Measurements from ENCODE around the gene PEX12. TPM values are rescaled to one million over a fixed set of nuclear protein-coding genes. Genes with fewer than 3 reads are reported as not detected.

PEX12 gene
- total RNA-seq, 1 donor from 2014 or later = 3.9 TPM

DNA sequence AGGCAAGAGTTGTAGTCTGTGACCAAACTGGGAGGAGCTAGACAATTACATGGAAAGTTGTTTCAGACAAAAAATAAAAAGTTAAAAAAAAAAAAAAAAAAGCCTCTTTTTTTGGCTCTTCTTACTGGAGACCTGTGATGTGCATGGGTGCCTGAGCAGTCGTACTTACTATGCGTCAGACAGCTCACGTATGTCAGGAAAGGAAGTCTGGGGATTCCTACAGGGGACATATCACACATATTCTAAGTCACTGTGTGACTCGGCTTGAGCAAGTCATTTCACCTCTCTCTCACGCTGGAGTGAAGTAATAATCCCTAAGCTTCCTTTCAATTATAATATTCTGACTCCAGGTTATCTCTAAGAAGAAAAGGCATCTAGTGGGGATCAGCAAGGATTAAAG, 23.7 kb downstream of the PEX12 start:
- Histone ChIP-seq H3K4me3 (ENCODE audit: insufficient read depth, low read depth, low read length) (no peak overlapping the region), H3K27me3 (ENCODE audit: insufficient read depth, low read length) (peaks cover 21% of the 10 kb centered on the region), H3K4me1 (ENCODE audit: insufficient read depth, low read length) (no peaks in the 10 kb centered on the region), H2AFZ (ENCODE audit: low read depth, low read length) (no peak overlapping the region), H3K79me2 (ENCODE audit: insufficient read depth, low read length) (no peaks in the 10 kb centered on the region), H3K9me3 (ENCODE audit: insufficient read depth, low read depth, low read length) (no peaks in the 10 kb centered on the region), H3K27ac (ENCODE audit: low read depth, low read length) (no peak overlapping the region), H3K36me3 (ENCODE audit: insufficient read depth, low read length) (no peaks in the 10 kb centered on the region), H3K4me2 (ENCODE audit: low read length) (no peak overlapping the region), H4K20me1 (ENCODE audit: insufficient read depth, low read length) (no peaks in the 10 kb centered on the region), H3K9ac (ENCODE audit: low read length) (no peak overlapping the region)
- Mint-ChIP-seq H3K27me3 (ENCODE audit: low read depth, unreplicated experiment) (peaks cover 21% of the 10 kb centered on the region), H3K36me3 (ENCODE audit: low read depth, unreplicated experiment) (no peaks in the 10 kb centered on the region), H3K4me1 (ENCODE audit: low read depth, unreplicated experiment) (no peaks in the 10 kb centered on the region), H3K9me3 (ENCODE audit: unreplicated experiment) (no peaks in the 10 kb centered on the region), H3K4me3 (ENCODE audit: unreplicated experiment) (no peak overlapping the region), H3K27ac (ENCODE audit: unreplicated experiment) (no peak overlapping the region)
- FAIRE-seq (no peak), DNase-seq (ENCODE audit: low read depth) (no peak)
- TF ChIP-seq EZH2 (IDR thresholded peaks at IDR 0.05; ENCODE audit: insufficient read depth, low read length) = no peak
- TF ChIP-seq, protein P1, sequence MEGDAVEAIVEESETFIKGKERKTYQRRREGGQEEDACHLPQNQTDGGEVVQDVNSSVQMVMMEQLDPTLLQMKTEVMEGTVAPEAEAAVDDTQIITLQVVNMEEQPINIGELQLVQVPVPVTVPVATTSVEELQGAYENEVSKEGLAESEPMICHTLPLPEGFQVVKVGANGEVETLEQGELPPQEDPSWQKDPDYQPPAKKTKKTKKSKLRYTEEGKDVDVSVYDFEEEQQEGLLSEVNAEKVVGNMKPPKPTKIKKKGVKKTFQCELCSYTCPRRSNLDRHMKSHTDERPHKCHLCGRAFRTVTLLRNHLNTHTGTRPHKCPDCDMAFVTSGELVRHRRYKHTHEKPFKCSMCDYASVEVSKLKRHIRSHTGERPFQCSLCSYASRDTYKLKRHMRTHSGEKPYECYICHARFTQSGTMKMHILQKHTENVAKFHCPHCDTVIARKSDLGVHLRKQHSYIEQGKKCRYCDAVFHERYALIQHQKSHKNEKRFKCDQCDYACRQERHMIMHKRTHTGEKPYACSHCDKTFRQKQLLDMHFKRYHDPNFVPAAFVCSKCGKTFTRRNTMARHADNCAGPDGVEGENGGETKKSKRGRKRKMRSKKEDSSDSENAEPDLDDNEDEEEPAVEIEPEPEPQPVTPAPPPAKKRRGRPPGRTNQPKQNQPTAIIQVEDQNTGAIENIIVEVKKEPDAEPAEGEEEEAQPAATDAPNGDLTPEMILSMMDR (IDR thresholded peaks at IDR 0.05; ENCODE audit: insufficient read depth, low read depth, low read length) = no peak

DNA sequence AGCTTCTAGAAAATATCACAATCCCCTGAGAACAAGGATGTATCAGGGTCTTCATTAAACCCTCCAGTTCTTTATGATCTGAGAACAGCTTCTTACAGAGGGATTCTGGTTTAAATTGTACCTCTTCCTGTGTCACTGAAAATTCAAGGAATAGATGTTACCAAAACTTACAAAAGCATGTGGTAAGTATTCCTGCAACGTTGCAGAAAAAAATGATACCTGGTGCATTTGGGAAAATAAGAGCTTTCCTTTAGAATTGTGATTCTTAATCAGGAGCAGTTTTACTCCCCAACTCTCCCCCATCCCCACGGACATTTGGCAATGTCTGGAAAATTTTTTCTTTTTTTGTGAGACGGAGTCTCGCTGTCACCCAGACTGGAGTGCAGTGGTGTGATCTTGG, 25.1 kb downstream of the PEX12 start:
- no peak for DNase-seq (ENCODE audit: low read depth)
- Histone ChIP-seq H3K9ac (ENCODE audit: low read length) (no peak overlapping the region), H3K36me3 (ENCODE audit: insufficient read depth, low read length) (no peaks in the 10 kb centered on the region), H3K4me2 (ENCODE audit: low read length) (no peak overlapping the region), H3K9me3 (ENCODE audit: insufficient read depth, low read depth, low read length) (no peaks in the 10 kb centered on the region), H3K79me2 (ENCODE audit: insufficient read depth, low read length) (no peaks in the 10 kb centered on the region), H3K27ac (ENCODE audit: low read depth, low read length) (no peak overlapping the region), H2AFZ (ENCODE audit: low read depth, low read length) (no peak overlapping the region), H3K4me1 (ENCODE audit: insufficient read depth, low read length) (no peaks in the 10 kb centered on the region), H3K4me3 (ENCODE audit: insufficient read depth, low read depth, low read length) (no peak overlapping the region), H4K20me1 (ENCODE audit: insufficient read depth, low read length) (no peaks in the 10 kb centered on the region), H3K27me3 (ENCODE audit: insufficient read depth, low read length) (peaks cover 17% of the 10 kb centered on the region)
- H3K9me3 Mint-ChIP-seq (ENCODE audit: unreplicated experiment) = no peaks in the 10 kb centered on the region
- TF ChIP-seq, protein P1 (IDR thresholded peaks at IDR 0.05; ENCODE audit: insufficient read depth, low read depth, low read length) = no peak
- TF ChIP-seq EZH2 (IDR thresholded peaks at IDR 0.05; ENCODE audit: insufficient read depth, low read length) = no peak
- H3K27ac Mint-ChIP-seq (ENCODE audit: unreplicated experiment) = no peak overlapping the region
- H3K27me3 Mint-ChIP-seq (ENCODE audit: low read depth, unreplicated experiment) = peaks cover 17% of the 10 kb centered on the region
- no peaks in the 10 kb centered on the region for H3K36me3 Mint-ChIP-seq (ENCODE audit: low read depth, unreplicated experiment)
- H3K4me3 Mint-ChIP-seq (ENCODE audit: unreplicated experiment) = no peak overlapping the region
- no peak for FAIRE-seq
- no peaks in the 10 kb centered on the region for H3K4me1 Mint-ChIP-seq (ENCODE audit: low read depth, unreplicated experiment)

DNA sequence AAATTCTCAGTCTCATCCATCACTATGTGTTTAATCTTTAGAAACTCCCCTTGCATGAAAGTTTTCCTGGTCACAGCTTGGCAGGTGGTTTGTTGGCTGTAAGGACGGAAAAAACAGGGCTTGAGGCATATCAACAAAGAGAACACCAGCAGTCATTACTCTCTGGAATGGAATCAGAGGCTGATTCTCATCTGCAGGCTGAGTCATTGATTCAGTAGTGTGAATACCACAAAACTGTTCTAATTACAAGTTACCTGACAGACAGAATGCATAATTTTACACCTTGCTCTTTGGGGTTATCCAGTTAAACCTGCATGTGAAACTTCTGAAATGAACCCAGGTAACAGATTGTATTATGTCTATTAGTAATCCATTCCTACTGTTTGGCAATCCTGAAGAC, 29.4 kb downstream of the PEX12 start:
- Mint-ChIP-seq H3K36me3 (ENCODE audit: low read depth, unreplicated experiment) (no peaks in the 10 kb centered on the region), H3K9me3 (ENCODE audit: unreplicated experiment) (peaks cover 2% of the 10 kb centered on the region), H3K4me1 (ENCODE audit: low read depth, unreplicated experiment) (no peaks in the 10 kb centered on the region), H3K27ac (ENCODE audit: unreplicated experiment) (no peak overlapping the region), H3K27me3 (ENCODE audit: low read depth, unreplicated experiment) (peaks cover 21% of the 10 kb centered on the region), H3K4me3 (ENCODE audit: unreplicated experiment) (no peak overlapping the region)
- Histone ChIP-seq H2AFZ (ENCODE audit: low read depth, low read length) (no peak overlapping the region), H3K9me3 (ENCODE audit: insufficient read depth, low read depth, low read length) (no peaks in the 10 kb centered on the region), H3K9ac (ENCODE audit: low read length) (no peak overlapping the region), H3K36me3 (ENCODE audit: insufficient read depth, low read length) (no peaks in the 10 kb centered on the region), H3K4me2 (ENCODE audit: low read length) (no peak overlapping the region), H3K4me3 (ENCODE audit: insufficient read depth, low read depth, low read length) (no peak overlapping the region), H3K27ac (ENCODE audit: low read depth, low read length) (no peak overlapping the region), H3K27me3 (ENCODE audit: insufficient read depth, low read length) (peaks cover 29% of the 10 kb centered on the region), H3K4me1 (ENCODE audit: insufficient read depth, low read length) (no peaks in the 10 kb centered on the region), H3K79me2 (ENCODE audit: insufficient read depth, low read length) (no peaks in the 10 kb centered on the region), H4K20me1 (ENCODE audit: insufficient read depth, low read length) (no peaks in the 10 kb centered on the region)
- FAIRE-seq (no peak), DNase-seq (ENCODE audit: low read depth) (no peak)
- no peak for TF ChIP-seq EZH2 (IDR thresholded peaks at IDR 0.05; ENCODE audit: insufficient read depth, low read length)
- TF ChIP-seq, protein P1 (IDR thresholded peaks at IDR 0.05; ENCODE audit: insufficient read depth, low read depth, low read length) = no peak

Measured in astrocyte (in vitro differentiated cells and primary cell).